GM23248 (cell line): Measurements from ENCODE around the gene MTA3. TPM values are rescaled to one million over a fixed set of nuclear protein-coding genes. Genes with fewer than 3 reads are reported as not detected.

ENCODE experiments used
- DNase-seq: peaks from one replicate; pipeline ENCODE4 v3.0.0-alpha.2; 2015
- H2AFZ ChIP-seq: fragments of 200-600 bp; sonication (generic); 2 replicates; pipeline ENCODE4 v1.6.1; 2016; ENCODE audit warnings: antibody characterized with exemption
- H3F3A ChIP-seq: fragments of 200-600 bp; sonication (generic); 2 replicates; pipeline ENCODE4 v1.6.1; 2016; ENCODE audit warnings: mild to moderate bottlenecking, antibody characterized with exemption, mixed run types; ENCODE audit not compliant: insufficient read depth
- H3K27ac ChIP-seq: fragments of 200-600 bp; sonication (generic); 2 replicates; pipeline ENCODE4 v1.5.1; 2016; ENCODE audit warnings: mild to moderate bottlenecking
- H3K27me3 ChIP-seq: fragments of 200-600 bp; sonication (generic); replicated peaks from 2 replicates; pipeline ENCODE4 v1.6.1; 2016; ENCODE audit warnings: mild to moderate bottlenecking; ENCODE audit not compliant: insufficient read depth
- H3K36me3 ChIP-seq: fragments of 200-600 bp; sonication (generic); 2 replicates; pipeline ENCODE4 v1.6.1; 2016; ENCODE audit warnings: low read depth, mild to moderate bottlenecking
- H3K4me1 ChIP-seq: fragments of 200-600 bp; sonication (generic); 2 replicates; pipeline ENCODE4 v1.6.1; 2016; ENCODE audit warnings: mild to moderate bottlenecking; ENCODE audit not compliant: insufficient read depth
- H3K4me2 ChIP-seq: fragments of 200-600 bp; sonication (generic); one replicate; pipeline ENCODE4 v1.6.1; 2016; ENCODE audit warnings: mild to moderate bottlenecking; ENCODE audit not compliant: unreplicated experiment
- H3K4me3 ChIP-seq: fragments of 200-600 bp; sonication (generic); 2 replicates; pipeline ENCODE4 v1.5.1; 2016; ENCODE audit warnings: mild to moderate bottlenecking
- H3K79me2 ChIP-seq: fragments of 200-600 bp; sonication (generic); 2 replicates; pipeline ENCODE4 v1.6.1; 2016; ENCODE audit warnings: mild to moderate bottlenecking; ENCODE audit not compliant: insufficient read depth
- H3K9ac ChIP-seq: fragments of 200-600 bp; sonication (generic); 2 replicates; pipeline ENCODE4 v1.6.1; 2016; ENCODE audit warnings: mild to moderate bottlenecking
- H3K9me2 ChIP-seq: fragments of 200-600 bp; sonication (generic); 2 replicates; pipeline ENCODE4 v1.6.1; 2016; ENCODE audit warnings: mixed run types, mild to moderate bottlenecking, moderate library complexity; ENCODE audit not compliant: insufficient read depth
- H3K9me3 ChIP-seq: fragments of 200-600 bp; sonication (generic); one replicate; pipeline ENCODE4 v1.6.1; 2017; ENCODE audit warnings: low read depth
- H4K20me1 ChIP-seq: fragments of 200-600 bp; sonication (generic); 2 replicates; pipeline ENCODE4 v1.6.0; 2016; ENCODE audit not compliant: insufficient read depth
- EZH2 ChIP-seq: fragments of 200-600 bp; sonication (generic); IDR thresholded peaks from 2 replicates; pipeline ENCODE4 v1.6.1; 2018; ENCODE audit warnings: antibody characterized with exemption, mild to moderate bottlenecking; ENCODE audit not compliant: insufficient read depth, poor library complexity, severe bottlenecking
- EZH2phosphoT487 ChIP-seq: fragments of 200-600 bp; sonication (generic); IDR thresholded peaks from 2 replicates; pipeline ENCODE4 v1.6.1; 2018; ENCODE audit warnings: antibody characterized with exemption, moderate library complexity, mild to moderate bottlenecking, low read depth; ENCODE audit not compliant: insufficient read depth
- WGBS, 2 experiments: methylation state at CpG; one replicate each; pipeline ENCODE4 v1.1.6; 2015 to 2017; ENCODE audit warnings: low lambda C conversion rate in 2 of 2, low coverage in 1 of 2; ENCODE audit errors: missing lambda C conversion rate in 2 of 2; 5-methylcytosine and 5-hydroxymethylcytosine counted together
- in situ Hi-C: fragments of 300-500 bp; cut with MboI; formaldehyde crosslinking; loops from 2 replicates; pipeline ENCODE4 v1.15.0; 2020
- polyA plus RNA-seq: library from polyadenylated mRNA; unstranded; fragments of >200 nt; fragmentation: Nextera tagmentation; extraction: Ambion mirVana; gene quantifications from 2 replicates; pipeline ENCODE4 v1.2.1, GENCODE V29; 2016
- total RNA-seq: library from RNA; depleted of rRNA; stranded (reverse); fragments of >200 nt; shearing (Covaris generic); gene quantifications from 2 replicates; pipeline ENCODE4 v1.2.3, GENCODE V29; 2014

MTA3 gene
- total and polyA plus RNA-seq, 2 experiments from 2014 or later = 25.7 to 29.7 TPM

GRCh38 chr2:42775186-42775585, 206.8 kb downstream of the MTA3 start:
- no peaks in the 10 kb centered on the region for H3K36me3 ChIP-seq
- no peak overlapping the region for H3K27ac ChIP-seq
- DNase-seq = no peak
- H3K27me3 ChIP-seq = no peaks in the 10 kb centered on the region
- H3K9me2 ChIP-seq = no peaks in the 10 kb centered on the region
- H3K79me2 ChIP-seq = no peaks in the 10 kb centered on the region
- in situ Hi-C loops = no loop called here
- WGBS, 2 experiments = 58 to 75% methylated on average over 2 of the region's 2 CpGs
- H4K20me1 ChIP-seq = no peaks in the 10 kb centered on the region
- no peaks in the 10 kb centered on the region for H3F3A ChIP-seq
- H3K9me3 ChIP-seq = no peaks in the 10 kb centered on the region
- TF ChIP-seq EZH2 (no peak), EZH2phosphoT487 (no peak)
- H3K9ac ChIP-seq = no peak overlapping the region
- H3K4me2 ChIP-seq = no peak overlapping the region
- H3K4me3 ChIP-seq = no peak overlapping the region
- H3K4me1 ChIP-seq = no peaks in the 10 kb centered on the region
- H2AFZ ChIP-seq = no peak overlapping the region

DNA sequence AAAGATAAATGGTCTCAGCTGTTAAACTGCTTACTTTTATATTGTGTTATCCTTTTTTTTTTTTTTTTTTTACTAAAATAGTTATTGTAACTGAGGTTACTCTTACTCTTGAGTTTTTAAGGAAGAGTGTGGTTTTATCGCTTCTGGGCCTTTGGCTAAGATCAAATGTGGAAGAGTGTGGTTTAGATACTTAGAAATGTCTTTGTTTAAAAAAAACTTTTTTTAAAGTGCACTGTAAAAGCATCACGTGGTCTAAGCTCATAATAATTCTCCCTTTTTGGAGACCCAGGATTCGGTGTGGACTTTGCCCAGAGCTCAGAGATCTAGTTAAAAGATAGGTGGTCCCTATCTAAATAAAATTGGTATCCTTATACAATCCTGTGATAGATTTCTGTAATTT, 207.4 kb downstream of the MTA3 start:
- no peaks in the 10 kb centered on the region for H3K36me3 ChIP-seq

DNA sequence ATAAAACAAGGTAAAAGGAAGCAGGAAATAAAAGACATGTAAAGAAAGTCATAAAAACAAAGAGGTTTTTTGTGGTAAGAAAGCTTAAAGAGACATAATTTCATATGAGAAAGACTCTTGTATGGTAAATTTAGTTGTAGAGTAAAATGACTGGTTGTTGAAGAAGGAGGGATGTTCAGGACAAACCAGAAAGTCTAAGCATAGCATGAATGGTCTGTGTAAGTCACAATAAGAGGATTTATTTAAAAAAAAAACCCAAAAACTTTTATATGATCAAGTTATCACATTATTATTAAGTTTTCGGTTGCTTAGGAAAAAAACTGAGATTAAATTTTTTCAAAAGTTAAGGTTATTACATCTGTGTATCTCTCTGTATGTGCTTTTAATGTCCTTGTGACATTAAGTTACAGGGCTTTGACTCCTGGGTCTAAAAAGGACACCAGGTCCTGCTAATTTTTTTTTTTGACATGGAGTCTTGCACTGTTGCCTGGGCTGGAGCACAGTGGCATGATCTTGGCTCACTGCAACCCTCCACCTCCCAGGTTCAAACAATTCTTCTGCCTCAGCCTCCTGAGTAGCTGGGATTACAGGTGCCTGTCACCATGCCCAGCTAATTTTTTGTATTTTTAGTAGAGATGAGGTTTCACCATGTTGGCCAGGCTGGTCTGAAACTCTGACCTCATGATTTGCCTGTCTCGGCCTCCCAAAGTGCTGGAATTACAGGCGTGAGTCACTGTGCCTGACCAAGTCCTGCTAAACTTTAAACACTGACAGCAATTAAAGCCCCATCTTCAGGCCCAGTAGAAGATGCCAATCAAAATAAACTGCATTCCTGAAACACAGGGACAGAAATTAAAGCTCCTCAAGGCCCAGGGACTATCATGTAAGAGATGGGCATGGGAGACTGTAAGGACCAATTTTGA, 209.7 kb downstream of the MTA3 start:
- Histone ChIP-seq H3K9me3 (no peaks in the 10 kb centered on the region), H2AFZ (no peak overlapping the region), H3K9me2 (no peaks in the 10 kb centered on the region), H3K36me3 (no peaks in the 10 kb centered on the region), H3K4me2 (no peak overlapping the region), H3K4me3 (no peak overlapping the region), H3K4me1 (no peaks in the 10 kb centered on the region), H3K27ac (no peak overlapping the region), H3F3A (no peaks in the 10 kb centered on the region), H3K9ac (no peak overlapping the region), H3K27me3 (no peaks in the 10 kb centered on the region), H4K20me1 (no peaks in the 10 kb centered on the region), H3K79me2 (no peaks in the 10 kb centered on the region)
- no peak for TF ChIP-seq EZH2phosphoT487
- TF ChIP-seq EZH2 = no peak
- in situ Hi-C loops = no loop called here
- WGBS, 2 experiments = 46 to 60% methylated on average over 3 of the region's 3 CpGs
- DNase-seq = peak; percentile 50

More for the DNA sequence above, 207.4 kb downstream of the MTA3 start:
- H3K4me1 ChIP-seq = no peaks in the 10 kb centered on the region
- no peaks in the 10 kb centered on the region for H3K27me3 ChIP-seq
- H2AFZ ChIP-seq = no peak overlapping the region
- no peak overlapping the region for H3K9ac ChIP-seq
- H3K27ac ChIP-seq = no peak overlapping the region
- no peaks in the 10 kb centered on the region for H3K9me3 ChIP-seq
- no peak for TF ChIP-seq EZH2phosphoT487
- TF ChIP-seq EZH2 = no peak
- H3K79me2 ChIP-seq = no peaks in the 10 kb centered on the region
- in situ Hi-C loops = no loop called here
- 72 to 85% methylated on average over 3 of the region's 3 CpGs for WGBS, 2 experiments
- H3K4me3 ChIP-seq = no peak overlapping the region
- no peaks in the 10 kb centered on the region for H3K9me2 ChIP-seq
- no peaks in the 10 kb centered on the region for H3F3A ChIP-seq
- no peak overlapping the region for H3K4me2 ChIP-seq
- no peaks in the 10 kb centered on the region for H4K20me1 ChIP-seq
- DNase-seq = no peak

GRCh38 chr2:42781181-42781580, 212.7 kb downstream of the MTA3 start:
- H3K36me3 ChIP-seq = no peaks in the 10 kb centered on the region
- no peaks in the 10 kb centered on the region for H3K27me3 ChIP-seq
- no peaks in the 10 kb centered on the region for H3K9me3 ChIP-seq
- H3K79me2 ChIP-seq = no peaks in the 10 kb centered on the region
- in situ Hi-C loops = no loop called here
- WGBS, 2 experiments = 5 to 8% methylated on average over 1 of the region's 1 CpG
- H3F3A ChIP-seq = no peaks in the 10 kb centered on the region
- H3K4me1 ChIP-seq = no peaks in the 10 kb centered on the region
- H2AFZ ChIP-seq = no peak overlapping the region
- no peak overlapping the region for H3K4me3 ChIP-seq
- no peak overlapping the region for H3K9ac ChIP-seq
- DNase-seq = no peak
- H3K9me2 ChIP-seq = no peaks in the 10 kb centered on the region
- no peak for TF ChIP-seq EZH2
- H3K4me2 ChIP-seq = no peak overlapping the region
- H3K27ac ChIP-seq = no peak overlapping the region
- no peaks in the 10 kb centered on the region for H4K20me1 ChIP-seq
